HepG2 (cell line): Measurements from ENCODE around the gene DGCR8. TPM values are rescaled to one million over a fixed set of nuclear protein-coding genes. Genes with fewer than 3 reads are reported as not detected.

ENCODE experiments used
- ATAC-seq: fragments of 200-7000 bp; cut with Tn5 transposase; 3 replicates; pipeline ENCODE4 v1.9.1; 2020; ENCODE audit warnings: mild to moderate bottlenecking, moderate library complexity
- BruUV-seq: library from RNA; stranded (reverse); fragments of 400-500 nt; replicated peaks from 2 replicates; lab custom pipeline; 2021; lab: Mats Ljungman, UMichigan
- CTCF ChIA-PET: fragments of 300-600 bp; formaldehyde crosslinking; extraction: SDS; loops from one replicate; lab custom pipeline; 2021; ENCODE audit warnings: low total read pairs, inconsistent platforms, low intra/inter-chr PET ratio; lab: Yijun Ruan, JAX
- POLR2A ChIA-PET: fragments of 350-600 bp; sonication (Branson Sonifier 250); formaldehyde crosslinking; loops from one replicate; lab custom pipeline; 2020; ENCODE audit warnings: antibody characterized with exemption, inconsistent platforms; lab: Yijun Ruan, JAX
- DNase-seq: peaks from one replicate; pipeline ENCODE4 v3.0.0-alpha.2; 2015; ENCODE audit warnings: low spot score
- FAIRE-seq: peaks from 3 replicates; lab custom pipeline; 2011; peaks lifted over from hg19 to GRCh38; lab: Jason Lieb, UNC
- H2AFZ ChIP-seq: one replicate; pipeline ENCODE4 v1.6.1; 2011; ENCODE audit warnings: low read length, inconsistent platforms
- H3K27ac ChIP-seq: fragments of 300-600 bp; 3 replicates; pipeline ENCODE4 v1.8.0; 2011; ENCODE audit warnings: mixed run types, mild to moderate bottlenecking, mixed read lengths, low read length, inconsistent platforms; ENCODE audit not compliant: insufficient read depth; ENCODE audit errors: extremely low read length
- H3K27me3 ChIP-seq, 2 experiments: fragments of 200-600 bp in 1 of 2; 2 replicates in 1 of 2; 3 replicates in 1 of 2; pipeline versions ENCODE4 v1.6.0 to v1.8.0; 2011; ENCODE audit warnings: low read length in 2 of 2, mild to moderate bottlenecking in 2 of 2, moderate library complexity in 2 of 2, inconsistent platforms in 1 of 2; ENCODE audit not compliant: insufficient read depth in 2 of 2, control insufficient read depth in 1 of 2
- H3K36me3 ChIP-seq, 2 experiments: fragments of 200-600 bp in 1 of 2; replicated peaks in 1 of 2; 2 replicates in 1 of 2; 3 replicates in 1 of 2; pipeline versions ENCODE4 v1.5.1 to v1.8.0; 2011; ENCODE audit warnings: low read length in 2 of 2, inconsistent platforms in 1 of 2; ENCODE audit not compliant: insufficient read depth in 2 of 2, control insufficient read depth in 1 of 2
- H3K4me1 ChIP-seq: 2 replicates; pipeline ENCODE4 v1.5.1; 2012; ENCODE audit warnings: low read length, inconsistent platforms; ENCODE audit not compliant: insufficient read depth
- H3K4me2 ChIP-seq: 2 replicates; pipeline ENCODE4 v1.6.0; 2011; ENCODE audit warnings: low read depth, low read length, inconsistent platforms
- H3K4me3 ChIP-seq, 3 experiments: fragments of 200-600 bp in 1 of 3; sonication (generic), shearing (Covaris generic) in 1 of 3; replicated peaks in 1 of 3; 2 replicates each; pipeline ENCODE4 v1.5.1; 2011 to 2016; ENCODE audit warnings: low read length in 3 of 3, inconsistent platforms in 2 of 3, low read depth in 2 of 3, mild to moderate bottlenecking in 2 of 3, control low read depth in 1 of 3, mixed read lengths in 1 of 3; ENCODE audit not compliant: insufficient read depth in 1 of 3
- H3K79me2 ChIP-seq: one replicate; pipeline ENCODE4 v1.6.1; 2011; ENCODE audit warnings: low read length, inconsistent platforms; ENCODE audit not compliant: insufficient read depth
- H3K9ac ChIP-seq: 2 replicates; pipeline ENCODE4 v1.6.0; 2011; ENCODE audit warnings: mild to moderate bottlenecking, low read depth, low read length, inconsistent platforms; ENCODE audit not compliant: insufficient read depth
- H3K9me3 ChIP-seq: 2 replicates; pipeline ENCODE4 v1.5.1; 2012; ENCODE audit warnings: mild to moderate bottlenecking, low read length
- H4K20me1 ChIP-seq: 2 replicates; pipeline ENCODE4 v1.6.0; 2011; ENCODE audit warnings: inconsistent platforms, mild to moderate bottlenecking, low read length, moderate library complexity; ENCODE audit not compliant: insufficient read depth
- ESRRA ChIP-seq: sonication (generic); formaldehyde crosslinking; IDR thresholded peaks from 2 replicates; pipeline ENCODE4 v1.5.1; 2020; ENCODE audit warnings: mild to moderate bottlenecking, low read depth, missing genetic modification reagents
- HMG20A ChIP-seq: IDR thresholded peaks from 2 replicates; pipeline ENCODE4 v1.6.1; 2016; ENCODE audit warnings: borderline replicate concordance
- HMGXB3 ChIP-seq: sonication (generic); formaldehyde crosslinking; IDR thresholded peaks from 2 replicates; pipeline ENCODE4 v1.4.0; 2020; ENCODE audit warnings: missing genetic modification reagents, borderline replicate concordance
- MXI1 ChIP-seq: IDR thresholded peaks from 3 replicates; pipeline ENCODE4 v1.6.1; 2012; ENCODE audit warnings: low read depth, low read length, inconsistent platforms, borderline replicate concordance
- RELA ChIP-seq: sonication (generic); formaldehyde crosslinking; IDR thresholded peaks from 2 replicates; pipeline ENCODE4 v1.4.0; 2020; ENCODE audit warnings: missing genetic modification reagents
- TBX3 ChIP-seq: fragments of 450-650 bp; IDR thresholded peaks from 2 replicates; pipeline ENCODE4 v1.6.1; 2017; ENCODE audit warnings: antibody characterized with exemption, mild to moderate bottlenecking, inconsistent platforms, borderline replicate concordance
- THAP11 ChIP-seq: IDR thresholded peaks from 2 replicates; pipeline ENCODE4 v1.6.1; 2016; ENCODE audit warnings: missing biosample characterization, missing genetic modification reagents
- ZBTB2 ChIP-seq: sonication (generic); formaldehyde crosslinking; IDR thresholded peaks from 2 replicates; pipeline ENCODE4 v1.8.0; 2022; ENCODE audit warnings: low read depth, missing genetic modification reagents
- ZNF10 ChIP-seq: sonication (generic); formaldehyde crosslinking; IDR thresholded peaks from 2 replicates; pipeline ENCODE4 v1.4.0; 2020; ENCODE audit warnings: mild to moderate bottlenecking, low read depth, missing genetic modification reagents, borderline replicate concordance
- ZNF75D ChIP-seq: sonication (generic); formaldehyde crosslinking; IDR thresholded peaks from 2 replicates; pipeline ENCODE4 v1.8.1; 2023; ENCODE audit warnings: missing genetic modification reagents, mild to moderate bottlenecking, borderline replicate concordance
- ZNF780A ChIP-seq: sonication (generic); formaldehyde crosslinking; IDR thresholded peaks from 2 replicates; pipeline ENCODE4 v1.8.0; 2022; ENCODE audit warnings: mild to moderate bottlenecking, missing genetic modification reagents, moderate library complexity
- ZNF839 ChIP-seq: sonication (generic); formaldehyde crosslinking; IDR thresholded peaks from 2 replicates; pipeline ENCODE4 v1.4.0; 2020; ENCODE audit warnings: missing genetic modification reagents, mild to moderate bottlenecking, borderline replicate concordance
- ZSCAN9 ChIP-seq: IDR thresholded peaks from 2 replicates; pipeline ENCODE4 v1.6.1; 2016; ENCODE audit warnings: borderline replicate concordance
- WGBS: methylation state at CpG from one replicate; pipeline ENCODE4 v1.1.6; 2017; ENCODE audit warnings: low lambda C conversion rate; 5-methylcytosine and 5-hydroxymethylcytosine counted together
- in situ Hi-C: cut with HindIII; loops from 2 replicates; pipeline ENCODE4 v1.10.0; 2017; ENCODE audit warnings: low pct_unique_long_range_greater_than_20kb; ENCODE audit not compliant: extremely low pct_ligation_motif_present
- intact Hi-C: fragments of 100-400 bp; cut with micrococcal nuclease; formaldehyde crosslinking; loops from one replicate; pipeline ENCODE4 v1.10.0; 2022; ENCODE audit not compliant: unreplicated experiment
- polyA plus RNA-seq, 8 experiments: library from polyadenylated mRNA; depleted of rRNA in 3 of 8; stranded (reverse) in 7 of 8; unstranded in 1 of 8; fragments of >200 nt; fragmentation: Illumina TruSeq in 4 of 8; extraction: Trizol in 4 of 8; gene quantifications; 2 replicates each; pipeline versions ENCODE4 v1.2.1 to v1.2.3, GENCODE V29; 2011 to 2016; ENCODE audit warnings: low read depth in 4 of 8, missing spikeins in 1 of 8, mixed read lengths in 1 of 8; ENCODE audit not compliant: insufficient read depth in 1 of 8
- total RNA-seq, 5 experiments: library from RNA; depleted of rRNA; stranded (reverse); fragments of >200 nt; fragmentation: Illumina TruSeq; extraction: Trizol; gene quantifications; 2 replicates each; pipeline ENCODE4 v1.2.3, GENCODE V29; 2016; ENCODE audit warnings: low read depth in 1 of 5

The DGCR8 gene
- total and polyA plus RNA-seq, 2 of the 13 experiments (the other 11 are each of a cell fraction or from before 2014, with no cell fraction given) = 10.2 to 23.2 TPM

GRCh38 chr22:20145206-20145831 is 65.3 kb downstream of the DGCR8 start:
- H3K4me1 ChIP-seq = 0 out of 2 replicates have a peak, but pooled peaks cover 12% of the 10 kb centered on the region
- in situ Hi-C loops (no loop called here), intact Hi-C loops (no loop called here)
- no peak for ATAC-seq
- no peak for FAIRE-seq
- H2AFZ ChIP-seq = no peak overlapping the region
- no TSS peak for BruUV-seq
- ChIA-PET POLR2A (no interaction called here), CTCF (no interaction called here)
- no peak overlapping the region for H3K9ac ChIP-seq
- no peak overlapping the region for H3K27ac ChIP-seq
- no peak for DNase-seq
- H3K4me2 ChIP-seq = no peak overlapping the region
- 0 out of 2 replicates have a peak, but pooled peaks cover 6% of the 10 kb centered on the region for H4K20me1 ChIP-seq
- 100% methylated on average over 3 of the region's 22 CpGs for WGBS
- no peaks in the 10 kb centered on the region for H3K79me2 ChIP-seq
- H3K4me3 ChIP-seq = no peak overlapping the region
- no peaks in the 10 kb centered on the region for H3K27me3 ChIP-seq
- H3K36me3 ChIP-seq = peaks cover under 1 to 1% of the 10 kb centered on the region in 2 experiments; a peak in 1 of 5 replicates
- no peaks in the 10 kb centered on the region for H3K9me3 ChIP-seq
- TF ChIP-seq HMG20A = no peak
- TF ChIP-seq, all 625 proteins: peak for 0

- H3K4me3 ChIP-seq = no peak overlapping the region
- FAIRE-seq = no peak
- H3K27ac ChIP-seq = no peak overlapping the region
- ChIA-PET CTCF (no interaction called here), POLR2A (no interaction called here)
- no peak overlapping the region for H3K9ac ChIP-seq
- WGBS = 97% methylated on average over 11 of the region's 21 CpGs
- ATAC-seq = no peak
- H3K27me3 ChIP-seq = no peaks in the 10 kb centered on the region
- no peaks in the 10 kb centered on the region for H3K9me3 ChIP-seq
- BruUV-seq = no TSS peak
- no peaks in the 10 kb centered on the region for H3K79me2 ChIP-seq
- in situ Hi-C loops = no loop called here
- DNase-seq = no peak
- H3K36me3 ChIP-seq = peaks cover 0 to 1% of the 10 kb centered on the region in 2 experiments; a peak in 1 of 5 replicates
- 0 out of 2 replicates have a peak, but pooled peaks cover 12% of the 10 kb centered on the region for H3K4me1 ChIP-seq
- intact Hi-C loops = no loop called here
- H3K4me2 ChIP-seq = no peak overlapping the region
- no peak overlapping the region for H2AFZ ChIP-seq
- 0 out of 2 replicates have a peak, but pooled peaks cover under 1% of the 10 kb centered on the region for H4K20me1 ChIP-seq
- TF ChIP-seq ZSCAN9 (CRISPR knock-in tag) (no peak), ZNF839 (CRISPR knock-in tag) (no peak), HMGXB3 (CRISPR knock-in tag) (no peak), ZNF75D (CRISPR knock-in tag) (no peak), ZBTB2 (no peak), THAP11 (CRISPR knock-in tag) (no peak), ZNF780A (CRISPR knock-in tag) (no peak), MXI1 (no peak), TBX3 (no peak), ZNF10 (CRISPR knock-in tag) (no peak), RELA (CRISPR knock-in tag) (no peak), ESRRA (CRISPR knock-in tag) (no peak)
These were observed 65.8 kb downstream of the DGCR8 start for GRCh38 chr22:20145832-20146223.
